Suprapubic skin (tissue), 4 donors: ENCODE measurements around the gene JOSD2. TPM values are rescaled to one million over a fixed set of nuclear protein-coding genes. Genes with fewer than 3 reads are reported as not detected.

Source experiments
- DNase-seq, 2 donors: peaks; one replicate each; pipeline ENCODE4 v3.0.0-alpha.2; 2019; ENCODE audit warnings: low spot score in 2 of 2
- H3K27ac ChIP-seq: fragments of 200-600 bp; sonication (generic); one replicate; pipeline ENCODE4 v1.5.1; 2019
- H3K27me3 ChIP-seq: fragments of 200-600 bp; sonication (generic); one replicate; pipeline ENCODE4 v1.5.1; 2019
- H3K36me3 ChIP-seq: fragments of 200-600 bp; sonication (generic); one replicate; pipeline ENCODE4 v1.5.1; 2019
- H3K4me1 ChIP-seq: fragments of 200-600 bp; sonication (generic); one replicate; pipeline ENCODE4 v1.5.1; 2019
- H3K4me3 ChIP-seq: fragments of 200-600 bp; sonication (generic); one replicate; pipeline ENCODE4 v1.5.1; 2019; ENCODE audit warnings: mild to moderate bottlenecking
- H3K9me3 ChIP-seq: fragments of 200-600 bp; sonication (generic); one replicate; pipeline ENCODE4 v1.5.1; 2019
- EP300 ChIP-seq: sonication (generic); formaldehyde crosslinking; IDR thresholded peaks from one replicate; pipeline ENCODE4 v1.6.1; 2017; ENCODE audit warnings: antibody characterized with exemption
- POLR2A ChIP-seq, 2 donors: fragments of 450-650 bp; IDR thresholded peaks; one replicate each; pipeline ENCODE4 v1.6.1; 2017; ENCODE audit warnings: antibody characterized with exemption in 2 of 2, mild to moderate bottlenecking in 2 of 2, moderate library complexity in 2 of 2
- POLR2AphosphoS5 ChIP-seq, 3 donors: sonication (generic); formaldehyde crosslinking; IDR thresholded peaks; one replicate each; pipeline ENCODE4 v1.6.1; 2017; ENCODE audit warnings: antibody characterized with exemption in 3 of 3
- WGBS: methylation state at CpG from one replicate; pipeline ENCODE4 v1.1.5; 2018; 5-methylcytosine and 5-hydroxymethylcytosine counted together
- total RNA-seq, 4 donors: library from RNA; depleted of rRNA; stranded (reverse); fragments of >200 nt; gene quantifications; one replicate each; pipeline ENCODE4 v1.1.0, GENCODE V29; 2016
- TF ChIP-seq, protein P1 (sequence below), 2 donors: fragments of 200-600 bp in 1 of 2; fragments of 450-650 bp in 1 of 2; sonication (generic) in 1 of 2; IDR thresholded peaks; one replicate each; pipeline ENCODE4 v1.5.1; 2016 to 2019; ENCODE audit warnings: antibody characterized with exemption in 2 of 2, mild to moderate bottlenecking in 1 of 2, moderate library complexity in 1 of 2

Gene JOSD2, protein sequence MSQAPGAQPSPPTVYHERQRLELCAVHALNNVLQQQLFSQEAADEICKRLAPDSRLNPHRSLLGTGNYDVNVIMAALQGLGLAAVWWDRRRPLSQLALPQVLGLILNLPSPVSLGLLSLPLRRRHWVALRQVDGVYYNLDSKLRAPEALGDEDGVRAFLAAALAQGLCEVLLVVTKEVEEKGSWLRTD
- 10 to 100 TPM in 3 of 4 donors, 1 to 10 TPM in 1; 9.3 to 31.7 (median 28.7) TPM for total RNA-seq

DNA sequence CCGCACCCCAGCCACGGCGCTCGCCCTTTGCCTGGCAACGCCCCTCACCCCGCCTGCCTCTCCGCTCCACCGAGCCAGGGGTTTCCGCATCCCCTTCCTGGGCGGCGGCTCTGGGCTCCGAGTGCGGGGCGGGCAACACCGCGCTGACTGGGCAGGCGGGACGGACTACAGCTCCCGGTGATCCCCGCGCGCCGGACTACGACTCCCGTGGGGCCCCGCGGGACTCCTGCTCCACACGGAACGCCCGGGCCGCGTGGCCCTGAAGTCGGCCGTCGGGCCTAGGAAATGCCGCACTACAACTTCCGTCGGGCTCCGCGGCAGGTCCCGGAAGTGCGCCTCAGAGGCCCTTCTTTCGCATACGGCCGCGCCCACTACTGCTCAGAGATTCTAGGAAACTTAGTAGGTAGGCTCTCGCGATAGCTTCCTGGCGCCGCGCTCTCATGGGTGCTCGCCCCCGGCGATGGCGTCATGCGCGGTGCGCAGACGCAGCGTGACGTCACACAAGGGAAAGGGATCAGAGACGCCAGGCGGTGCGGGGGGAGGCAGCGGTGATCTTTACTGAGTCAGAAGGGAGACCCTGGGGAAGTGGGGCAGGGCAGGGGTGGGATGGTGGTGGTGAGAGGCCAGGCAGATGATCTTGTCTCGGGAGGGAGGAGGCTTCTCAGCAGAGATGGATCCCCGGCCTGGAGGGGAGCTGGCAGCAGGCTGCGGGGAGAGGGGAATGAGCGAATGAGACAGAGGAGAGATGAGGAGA, at the start of gene JOSD2:
JOSD2 (minus strand) TSS at position 123 of the 754 bp plus-strand sequence. CDS start 760 bp downstream, outside the sequence.
- DNase-seq, result peak; percentile 99
- WGBS, result 2% methylated on average over 38 of the region's 69 CpGs
- no peaks in the 10 kb centered on the region for H3K9me3 ChIP-seq
- peak within 1 kb of the TSS; percentile 67 for H3K27ac ChIP-seq
- peak within 1 kb of the TSS; percentile 64 for H3K4me3 ChIP-seq
- no peaks in the 10 kb centered on the region for H3K27me3 ChIP-seq
- peaks cover 2% of the 10 kb centered on the region for H3K36me3 ChIP-seq
- TF ChIP-seq POLR2AphosphoS5 (IDR thresholded peaks at IDR 0.05) (peak in 2 of 3 donors; percentile 72 to 91), POLR2A (IDR thresholded peaks at IDR 0.05) (peak in 1 of 2 donors; percentile 43)
- TF ChIP-seq, protein P1, sequence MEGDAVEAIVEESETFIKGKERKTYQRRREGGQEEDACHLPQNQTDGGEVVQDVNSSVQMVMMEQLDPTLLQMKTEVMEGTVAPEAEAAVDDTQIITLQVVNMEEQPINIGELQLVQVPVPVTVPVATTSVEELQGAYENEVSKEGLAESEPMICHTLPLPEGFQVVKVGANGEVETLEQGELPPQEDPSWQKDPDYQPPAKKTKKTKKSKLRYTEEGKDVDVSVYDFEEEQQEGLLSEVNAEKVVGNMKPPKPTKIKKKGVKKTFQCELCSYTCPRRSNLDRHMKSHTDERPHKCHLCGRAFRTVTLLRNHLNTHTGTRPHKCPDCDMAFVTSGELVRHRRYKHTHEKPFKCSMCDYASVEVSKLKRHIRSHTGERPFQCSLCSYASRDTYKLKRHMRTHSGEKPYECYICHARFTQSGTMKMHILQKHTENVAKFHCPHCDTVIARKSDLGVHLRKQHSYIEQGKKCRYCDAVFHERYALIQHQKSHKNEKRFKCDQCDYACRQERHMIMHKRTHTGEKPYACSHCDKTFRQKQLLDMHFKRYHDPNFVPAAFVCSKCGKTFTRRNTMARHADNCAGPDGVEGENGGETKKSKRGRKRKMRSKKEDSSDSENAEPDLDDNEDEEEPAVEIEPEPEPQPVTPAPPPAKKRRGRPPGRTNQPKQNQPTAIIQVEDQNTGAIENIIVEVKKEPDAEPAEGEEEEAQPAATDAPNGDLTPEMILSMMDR (IDR thresholded peaks at IDR 0.05), result no peak
- H3K4me1 ChIP-seq, result peaks cover 19% of the 10 kb centered on the region

DNA sequence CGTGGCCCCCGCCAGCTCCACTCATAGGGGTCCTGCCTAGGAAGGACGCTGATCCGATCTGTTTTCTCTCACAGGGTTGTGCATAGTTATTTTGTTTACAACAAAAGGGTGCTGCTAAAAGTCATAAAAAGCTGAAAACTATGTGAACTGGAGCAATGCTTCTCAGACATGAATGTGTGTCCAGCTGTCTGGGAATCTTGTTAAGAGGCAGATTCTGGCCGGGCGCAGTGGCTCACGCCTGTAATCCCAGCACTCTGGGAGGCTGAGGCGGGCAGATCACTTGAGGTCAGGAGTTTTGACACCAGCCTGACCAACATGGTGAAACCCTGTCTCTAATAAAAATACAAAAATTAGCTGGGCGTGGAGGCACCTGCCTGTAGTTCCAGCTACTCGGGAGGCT, 48.6 kb upstream of the JOSD2 start:
- no peak for DNase-seq
- no peaks in the 10 kb centered on the region for H3K9me3 ChIP-seq
- H3K27ac ChIP-seq, result no peak overlapping the region
- peaks cover 12% of the 10 kb centered on the region for H3K4me1 ChIP-seq
- WGBS, result 82% methylated on average over 10 of the region's 10 CpGs
- no peak overlapping the region for H3K4me3 ChIP-seq
- peaks cover 82% of the 10 kb centered on the region for H3K27me3 ChIP-seq
- TF ChIP-seq EP300 (no peak), POLR2A (IDR thresholded peaks at IDR 0.05) (no peak), POLR2AphosphoS5 (IDR thresholded peaks at IDR 0.05) (no peak)
- no peaks in the 10 kb centered on the region for H3K36me3 ChIP-seq

DNA sequence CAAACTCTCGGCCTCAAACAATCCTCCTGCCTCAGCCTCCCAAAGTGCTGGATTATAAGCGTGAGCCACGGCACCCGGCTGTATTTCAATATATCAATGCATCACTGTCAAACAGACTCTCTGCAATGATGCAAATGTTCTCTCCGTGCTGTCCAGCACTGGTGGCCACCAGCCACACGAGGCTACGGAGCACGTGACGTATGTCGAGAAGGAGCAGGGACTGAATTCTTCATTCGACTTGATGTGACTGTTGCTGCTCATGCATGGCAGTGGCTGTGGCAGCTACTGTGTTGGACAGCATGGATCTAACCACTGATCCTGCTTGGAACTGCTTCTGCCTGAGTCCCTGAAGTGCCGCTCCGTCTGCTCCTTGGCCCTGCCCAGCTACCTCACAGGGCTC, 47.5 kb upstream of the JOSD2 start:
- 89% methylated on average over 12 of the region's 13 CpGs for whole genome bisulfite sequencing
- Histone ChIP-seq H3K4me3 (no peak overlapping the region), H3K9me3 (no peaks in the 10 kb centered on the region), H3K27me3 (peaks cover 80% of the 10 kb centered on the region), H3K4me1 (peaks cover 12% of the 10 kb centered on the region), H3K27ac (no peak overlapping the region), H3K36me3 (no peaks in the 10 kb centered on the region)
- no peak for TF ChIP-seq EP300
- no peak for DNase-seq

DNA sequence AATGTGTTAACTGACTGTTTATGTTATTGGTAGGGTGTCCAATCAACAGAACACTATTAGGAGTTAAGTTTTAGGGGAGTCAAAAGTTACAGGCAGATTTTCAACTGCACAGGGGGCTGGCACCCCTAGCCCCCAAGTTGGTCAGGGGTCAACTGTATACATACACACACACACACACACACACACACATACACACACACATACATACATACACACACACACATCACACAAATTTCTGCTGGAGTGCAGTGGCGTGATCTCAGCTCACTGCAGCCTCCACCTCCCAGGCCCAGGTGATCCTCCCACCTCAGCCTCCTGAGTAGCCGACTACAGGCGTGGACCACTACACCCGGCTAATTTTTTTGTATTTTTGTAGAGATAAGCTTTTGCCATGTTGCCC, 47.0 kb upstream of the JOSD2 start:
- 98% methylated on average over 4 of the region's 4 CpGs for WGBS
- H3K27ac ChIP-seq, result no peak overlapping the region
- DNase-seq, result no peak
- H3K27me3 ChIP-seq, result peaks cover 80% of the 10 kb centered on the region
- no peaks in the 10 kb centered on the region for H3K36me3 ChIP-seq
- H3K9me3 ChIP-seq, result no peaks in the 10 kb centered on the region
- TF ChIP-seq, protein P1 (IDR thresholded peaks at IDR 0.05), result no peak
- TF ChIP-seq EP300 (no peak), POLR2AphosphoS5 (IDR thresholded peaks at IDR 0.05) (no peak)
- H3K4me1 ChIP-seq, result peaks cover 12% of the 10 kb centered on the region
- no peak overlapping the region for H3K4me3 ChIP-seq

DNA sequence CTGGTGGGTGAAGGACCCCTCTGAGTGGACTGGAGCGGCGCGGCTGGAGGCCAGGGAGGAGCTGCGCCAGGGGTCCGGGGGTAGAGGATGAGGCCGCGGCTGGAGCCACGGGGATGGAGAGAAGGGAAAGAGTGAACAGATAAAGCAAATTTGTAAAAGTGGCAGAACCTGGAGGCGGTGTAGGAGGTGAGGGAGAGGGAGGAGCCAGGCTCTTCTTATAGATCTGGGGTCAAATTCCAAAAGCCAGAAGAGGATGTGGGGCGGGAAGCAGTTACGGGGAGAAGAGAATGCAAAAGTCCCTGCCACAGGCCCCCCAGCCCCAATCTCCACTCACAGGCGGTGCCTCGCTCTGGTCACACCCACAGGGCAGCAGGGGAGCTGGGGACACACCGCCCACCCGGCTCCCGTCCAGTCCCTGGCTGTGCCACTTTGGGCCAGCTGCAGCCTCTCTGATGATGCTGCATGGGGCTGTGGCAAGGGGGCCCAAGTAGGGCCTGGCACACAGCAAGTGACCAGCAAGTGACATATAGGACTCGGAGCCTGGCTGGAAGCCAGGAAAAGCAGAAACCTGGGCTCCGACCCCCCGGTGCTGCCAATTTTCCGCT, 46.1 kb upstream of the JOSD2 start:
- no peak for DNase-seq
- TF ChIP-seq POLR2A (IDR thresholded peaks at IDR 0.05) (no peak), POLR2AphosphoS5 (IDR thresholded peaks at IDR 0.05) (no peak), EP300 (no peak)
- TF ChIP-seq, protein P1 (IDR thresholded peaks at IDR 0.05), result no peak
- Histone ChIP-seq H3K4me1 (peaks cover 12% of the 10 kb centered on the region), H3K4me3 (no peak overlapping the region), H3K36me3 (no peaks in the 10 kb centered on the region), H3K9me3 (no peaks in the 10 kb centered on the region), H3K27ac (no peak overlapping the region), H3K27me3 (peaks cover 81% of the 10 kb centered on the region)
- WGBS, result 19% methylated on average over 19 of the region's 20 CpGs
